Glomerular endothelial cell (primary cell): ENCODE data around the gene STAP2. TPM values are rescaled to one million over a fixed set of nuclear protein-coding genes. Genes with fewer than 3 reads are reported as not detected.
"Not testable (repeated sequence)": the region's sequence is repeated elsewhere in the genome, so short reads cannot be mapped to it uniquely, and the experiment has no call there.

Experiments
- DNase-seq: peaks from one replicate; pipeline ENCODE4 v3.0.0-alpha.2; 2011; ENCODE audit warnings: low read depth, low spot score; ENCODE audit errors: extremely low read depth
- total RNA-seq: library from RNA; depleted of rRNA; stranded (reverse); fragments of >200 nt; gene quantifications from 2 replicates; pipeline ENCODE4 v1.2.3, GENCODE V29; 2015

The STAP2 gene
- total RNA-seq, 1 donor from 2014 or later = 29.3 TPM

DNA sequence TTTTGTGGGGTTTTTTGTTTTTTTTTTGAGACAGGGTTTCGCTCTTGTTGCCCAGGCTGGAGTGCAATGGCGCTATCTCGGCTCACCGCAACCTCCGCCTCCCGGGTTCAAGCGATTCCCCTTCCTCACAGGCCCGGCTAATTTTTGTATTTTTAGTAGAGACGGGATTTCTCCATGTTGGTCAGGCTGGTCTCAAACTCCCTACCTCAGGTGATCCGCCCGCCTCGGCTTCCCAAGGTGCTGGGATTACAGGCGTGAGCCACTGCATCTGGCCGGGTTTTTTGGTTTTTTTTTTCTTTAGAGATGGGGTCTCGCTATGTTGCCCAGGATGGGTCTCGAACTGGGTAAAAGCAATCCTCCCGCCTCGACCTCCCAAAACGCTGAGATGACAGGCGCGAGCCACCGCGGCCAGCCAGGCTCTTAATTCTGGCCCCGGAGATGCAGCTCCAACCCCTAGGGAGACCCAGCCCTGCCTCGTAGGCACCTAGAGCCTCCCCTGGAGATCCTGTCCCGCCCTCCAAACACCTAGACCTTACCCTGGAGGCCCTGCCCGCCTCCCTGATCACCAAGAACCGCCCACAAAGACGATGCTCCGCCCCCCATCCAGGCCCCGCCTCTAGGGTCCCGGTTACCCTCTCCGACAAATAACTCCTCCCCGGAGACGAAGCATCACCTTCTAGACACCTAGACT lies 9.5 kb downstream of the STAP2 start:
- not testable (repeated sequence) for DNase-seq

GRCh38 chr19:4328243-4328990 lies 10.2 kb downstream of the STAP2 start:
- DNase-seq = no peak

GRCh38 chr19:4327877-4328242 lies 10.8 kb downstream of the STAP2 start:
- DNase-seq = no peak

GRCh38 chr19:4327252-4327876 lies 11.3 kb downstream of the STAP2 start:
- no peak for DNase-seq

GRCh38 chr19:4326837-4327251 lies 11.8 kb downstream of the STAP2 start:
- DNase-seq = no peak

DNA sequence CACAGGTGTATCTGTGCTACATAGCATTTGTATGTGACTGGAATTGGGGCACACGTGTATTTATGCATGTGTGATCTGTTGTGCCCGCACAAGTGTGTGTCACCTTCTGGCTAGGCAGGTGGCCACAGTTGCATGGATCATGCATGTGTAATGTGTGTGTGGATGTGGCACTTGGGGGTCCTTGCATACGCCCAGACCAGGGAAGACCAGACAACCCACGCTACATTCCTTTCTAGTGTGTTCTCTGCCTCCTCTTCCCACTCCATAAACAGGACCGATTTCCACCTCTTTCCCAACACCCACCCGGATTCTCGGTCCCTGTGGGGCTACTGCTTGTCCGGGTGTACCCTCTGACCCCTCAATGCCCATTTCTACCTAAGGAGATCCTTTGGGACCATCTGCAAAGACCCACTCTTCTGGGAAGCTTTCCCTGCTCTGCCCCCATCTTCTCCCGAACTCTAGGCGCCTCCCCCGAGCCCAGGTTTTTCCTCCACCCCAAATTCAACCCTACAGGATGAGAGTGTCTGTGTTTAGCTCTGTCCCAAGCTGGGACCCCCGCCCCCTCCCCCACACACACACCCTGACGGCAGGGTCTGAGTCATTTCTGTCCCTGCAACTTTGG lies 12.3 kb downstream of the STAP2 start:
- no peak for DNase-seq

GRCh38 chr19:4324228-4324627 lies 14.4 kb downstream of the STAP2 start:
- DNase-seq = no peak

DNA sequence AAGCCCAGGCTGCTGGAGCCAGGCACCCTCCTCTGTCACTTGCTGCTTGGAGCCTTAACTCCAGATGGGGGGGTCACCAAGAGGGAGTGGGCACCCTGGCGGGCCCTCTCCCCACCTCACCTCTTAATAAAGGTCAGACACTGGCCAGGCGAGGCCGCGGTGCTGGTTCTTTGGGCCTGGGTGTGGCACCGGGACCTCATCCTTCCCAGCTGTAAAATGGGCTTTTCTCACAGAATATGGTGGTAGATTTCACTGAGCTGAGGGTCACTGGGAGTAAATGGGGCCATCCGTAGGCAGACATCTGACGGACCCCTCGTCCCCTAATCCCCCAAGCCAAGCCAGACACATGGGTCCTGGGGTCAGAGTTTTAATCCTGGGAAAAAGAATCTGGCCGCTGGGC lies 14.9 kb downstream of the STAP2 start:
- no peak for DNase-seq

- DNase-seq = no peak
Observed at GRCh38 chr19:4322942-4323665, 15.5 kb downstream of the STAP2 start.

GRCh38 chr19:4320419-4320818 lies 18.2 kb downstream of the STAP2 start:
- no peak for DNase-seq

- DNase-seq = no peak
Observed at GRCh38 chr19:4319067-4319718, 19.4 kb downstream of the STAP2 start.

DNA sequence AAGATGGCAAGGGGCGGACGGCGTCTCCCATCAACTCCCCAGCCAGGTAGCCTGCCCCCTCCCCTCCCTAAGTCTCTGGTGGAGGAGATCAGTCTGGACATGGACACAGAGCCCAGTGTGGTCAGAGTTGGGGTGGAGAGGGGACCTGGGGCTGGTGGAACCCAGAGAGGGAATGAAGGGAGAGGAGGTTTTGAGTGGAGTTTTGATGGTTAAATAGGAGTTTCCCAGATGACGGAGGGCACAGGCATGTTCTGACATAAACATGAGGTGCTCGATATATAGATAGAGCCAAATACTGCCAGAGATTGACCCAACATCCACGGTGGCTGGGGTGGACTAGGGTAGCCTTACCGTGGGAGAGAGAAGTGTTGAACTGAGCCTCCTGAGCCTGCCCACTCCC lies 20.2 kb downstream of the STAP2 start:
- DNase-seq = no peak

GRCh38 chr19:4316956-4317355 lies 21.7 kb downstream of the STAP2 start:
- no peak for DNase-seq

GRCh38 chr19:4313847-4314490 lies 24.7 kb downstream of the STAP2 start:
- DNase-seq = no peak

- DNase-seq = no peak
Observed at GRCh38 chr19:4310247-4311121, 28.1 kb downstream of the STAP2 start.

DNA sequence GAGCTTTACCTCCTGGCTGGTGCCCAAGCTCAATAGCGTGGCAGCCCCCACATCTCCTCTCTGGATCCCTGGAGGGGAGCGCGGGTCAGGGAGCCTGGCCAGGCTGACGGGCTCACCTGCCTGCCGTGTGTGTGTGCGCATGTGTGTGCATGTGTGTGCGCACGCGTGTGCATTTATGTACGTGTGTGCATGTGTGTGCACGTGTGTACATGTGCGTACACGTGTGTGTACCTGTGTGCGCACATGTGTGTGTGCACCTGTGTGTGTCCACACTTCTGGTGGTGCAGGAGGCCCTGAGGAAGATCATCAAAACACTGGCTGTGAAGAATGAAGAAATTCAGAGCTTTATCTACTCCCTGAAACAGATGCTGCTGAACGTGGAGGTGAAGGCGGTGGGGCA lies 33.0 kb downstream of the STAP2 start:
- DNase-seq = no peak

DNA sequence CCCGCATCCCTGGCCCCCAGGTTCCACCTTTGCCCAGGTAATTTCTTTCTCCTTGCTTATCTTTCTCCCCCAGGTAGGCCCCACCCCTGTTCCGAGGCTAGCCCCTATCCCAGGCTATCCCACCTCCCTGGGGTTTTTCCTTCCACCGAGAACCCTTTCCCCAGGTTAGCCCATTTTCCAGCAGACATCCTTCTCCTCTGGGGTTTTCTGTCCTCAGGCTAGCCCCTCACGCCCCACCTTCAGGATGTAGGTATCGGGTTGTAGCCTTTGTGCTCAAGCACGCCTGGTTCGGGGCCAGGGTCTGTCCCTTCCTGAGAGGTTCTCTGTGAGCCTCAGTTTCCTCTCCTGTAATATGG lies 33.4 kb downstream of the STAP2 start:
- DNase-seq = no peak

GRCh38 chr19:4304538-4305256 lies 33.9 kb downstream of the STAP2 start, which contains the start of gene FSD1:
TSS of gene FSD1 (plus strand) at chr19:4304598. CDS start at chr19:4304747, 149 bp downstream.
- no peak for DNase-seq
